Measurements from ENCODE around the gene NALCN. TPM values are rescaled to one million over a fixed set of nuclear protein-coding genes. Genes with fewer than 3 reads are reported as not detected.

Gene NALCN
- total RNA-seq, 1 donor from 2014 or later: not detected

DNA sequence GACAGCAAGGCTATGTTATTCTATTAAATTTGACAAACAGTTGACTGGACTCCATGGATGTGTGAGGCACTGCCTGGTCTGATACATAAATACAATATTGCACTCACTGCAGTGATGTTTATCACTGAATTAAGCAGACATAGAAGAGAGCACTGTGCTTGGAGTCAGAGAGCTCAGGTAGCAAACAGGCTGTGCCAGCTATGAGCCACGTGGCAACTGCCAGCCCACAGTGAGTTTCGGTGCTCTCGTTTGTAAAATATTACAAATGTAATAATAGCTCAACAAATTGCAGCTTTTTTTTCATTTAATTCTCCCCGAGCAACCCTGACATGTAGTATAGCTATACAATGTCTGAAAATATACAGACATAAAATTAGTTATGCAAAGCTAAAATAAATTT lies 237.3 kb downstream of the NALCN start:
- no peak for DNase-seq (ENCODE audit: low spot score)
- Mint-ChIP-seq H3K27me3 (ENCODE audit: unreplicated experiment) (no peaks in the 10 kb centered on the region), H3K4me3 (ENCODE audit: unreplicated experiment) (no peak overlapping the region), H3K36me3 (ENCODE audit: low read depth, unreplicated experiment) (no peaks in the 10 kb centered on the region), H3K9me3 (ENCODE audit: unreplicated experiment) (no peaks in the 10 kb centered on the region), H3K27ac (ENCODE audit: unreplicated experiment) (no peak overlapping the region), H3K4me1 (ENCODE audit: unreplicated experiment) (no peaks in the 10 kb centered on the region)
- TF ChIP-seq, protein P1, sequence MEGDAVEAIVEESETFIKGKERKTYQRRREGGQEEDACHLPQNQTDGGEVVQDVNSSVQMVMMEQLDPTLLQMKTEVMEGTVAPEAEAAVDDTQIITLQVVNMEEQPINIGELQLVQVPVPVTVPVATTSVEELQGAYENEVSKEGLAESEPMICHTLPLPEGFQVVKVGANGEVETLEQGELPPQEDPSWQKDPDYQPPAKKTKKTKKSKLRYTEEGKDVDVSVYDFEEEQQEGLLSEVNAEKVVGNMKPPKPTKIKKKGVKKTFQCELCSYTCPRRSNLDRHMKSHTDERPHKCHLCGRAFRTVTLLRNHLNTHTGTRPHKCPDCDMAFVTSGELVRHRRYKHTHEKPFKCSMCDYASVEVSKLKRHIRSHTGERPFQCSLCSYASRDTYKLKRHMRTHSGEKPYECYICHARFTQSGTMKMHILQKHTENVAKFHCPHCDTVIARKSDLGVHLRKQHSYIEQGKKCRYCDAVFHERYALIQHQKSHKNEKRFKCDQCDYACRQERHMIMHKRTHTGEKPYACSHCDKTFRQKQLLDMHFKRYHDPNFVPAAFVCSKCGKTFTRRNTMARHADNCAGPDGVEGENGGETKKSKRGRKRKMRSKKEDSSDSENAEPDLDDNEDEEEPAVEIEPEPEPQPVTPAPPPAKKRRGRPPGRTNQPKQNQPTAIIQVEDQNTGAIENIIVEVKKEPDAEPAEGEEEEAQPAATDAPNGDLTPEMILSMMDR (IDR thresholded peaks at IDR 0.05; ENCODE audit: unreplicated experiment): no peak

DNA sequence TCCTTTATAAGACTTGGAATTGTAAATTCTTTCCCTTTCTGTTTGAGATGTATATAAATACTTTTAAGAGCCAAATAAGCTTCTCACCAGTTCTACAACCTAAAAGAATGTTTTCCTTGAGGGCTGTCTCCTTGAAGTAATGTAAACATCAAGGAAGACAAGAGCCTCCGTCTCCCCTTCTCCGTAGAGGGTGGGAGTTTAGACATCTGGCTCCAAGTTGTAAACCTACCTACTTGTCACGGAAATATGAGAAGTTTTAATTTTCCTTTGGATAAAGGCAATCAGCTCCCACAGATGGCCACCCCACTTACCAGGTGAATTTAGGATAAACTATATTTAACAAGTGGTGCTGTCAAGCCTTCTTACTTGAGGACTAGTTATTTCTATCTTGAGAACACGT lies 237.9 kb downstream of the NALCN start:
- no peaks in the 10 kb centered on the region for H3K4me1 Mint-ChIP-seq (ENCODE audit: unreplicated experiment)
- H3K27me3 Mint-ChIP-seq (ENCODE audit: unreplicated experiment): no peaks in the 10 kb centered on the region
- no peaks in the 10 kb centered on the region for H3K9me3 Mint-ChIP-seq (ENCODE audit: unreplicated experiment)
- DNase-seq (ENCODE audit: low spot score): no peak
- no peak overlapping the region for H3K27ac Mint-ChIP-seq (ENCODE audit: unreplicated experiment)
- no peaks in the 10 kb centered on the region for H3K36me3 Mint-ChIP-seq (ENCODE audit: low read depth, unreplicated experiment)
- no peak overlapping the region for H3K4me3 Mint-ChIP-seq (ENCODE audit: unreplicated experiment)
- TF ChIP-seq, protein P1 (IDR thresholded peaks at IDR 0.05; ENCODE audit: unreplicated experiment): no peak

DNA sequence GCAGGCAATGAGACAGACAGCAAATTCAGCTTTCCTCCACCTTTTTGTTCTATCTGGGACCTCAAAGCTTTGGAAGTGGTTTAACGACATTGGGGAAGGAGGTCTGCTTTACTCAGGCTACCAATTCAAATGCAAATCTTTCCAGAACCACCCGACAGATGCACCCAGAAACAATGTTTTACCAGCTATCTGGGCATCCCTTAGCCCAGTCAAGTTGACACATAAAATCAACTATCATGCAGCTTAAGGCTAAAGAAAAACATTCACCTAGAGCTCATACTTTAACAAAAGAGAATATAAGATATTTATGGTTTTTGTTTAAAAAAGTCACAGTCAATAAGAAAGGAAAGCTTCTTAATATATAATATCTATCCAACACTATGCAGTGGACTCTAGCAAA lies 246.0 kb downstream of the NALCN start:
- TF ChIP-seq, protein P1 (IDR thresholded peaks at IDR 0.05; ENCODE audit: unreplicated experiment): no peak
- Mint-ChIP-seq H3K27ac (ENCODE audit: unreplicated experiment) (no peak overlapping the region), H3K27me3 (ENCODE audit: unreplicated experiment) (no peaks in the 10 kb centered on the region), H3K4me3 (ENCODE audit: unreplicated experiment) (no peak overlapping the region), H3K9me3 (ENCODE audit: unreplicated experiment) (no peaks in the 10 kb centered on the region), H3K36me3 (ENCODE audit: low read depth, unreplicated experiment) (no peaks in the 10 kb centered on the region), H3K4me1 (ENCODE audit: unreplicated experiment) (no peaks in the 10 kb centered on the region)
- no peak for DNase-seq (ENCODE audit: low spot score)

DNA sequence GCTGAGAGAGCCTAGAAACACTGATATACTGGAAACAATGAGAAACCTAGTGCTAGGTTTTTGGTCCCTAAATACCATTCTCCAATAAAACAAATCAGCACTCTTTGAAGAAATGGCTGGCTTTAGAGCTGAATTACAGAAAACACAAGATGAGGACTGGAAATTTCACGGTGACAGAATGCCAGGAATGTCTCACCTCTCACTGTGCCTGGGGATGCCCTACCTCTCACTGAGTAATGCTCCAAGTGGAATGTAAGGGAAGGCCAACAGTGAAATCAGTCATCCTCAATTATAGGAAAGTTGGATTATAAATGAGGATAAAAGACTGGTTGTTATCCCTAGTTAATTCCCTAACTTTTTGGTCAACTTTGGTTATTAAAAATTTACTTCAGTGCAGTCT lies 259.0 kb downstream of the NALCN start:
- no peak for DNase-seq (ENCODE audit: low spot score)
- H3K36me3 Mint-ChIP-seq (ENCODE audit: low read depth, unreplicated experiment): no peaks in the 10 kb centered on the region
- TF ChIP-seq, protein P1 (IDR thresholded peaks at IDR 0.05; ENCODE audit: unreplicated experiment): no peak
- no peak overlapping the region for H3K4me3 Mint-ChIP-seq (ENCODE audit: unreplicated experiment)
- no peaks in the 10 kb centered on the region for H3K27me3 Mint-ChIP-seq (ENCODE audit: unreplicated experiment)
- no peaks in the 10 kb centered on the region for H3K9me3 Mint-ChIP-seq (ENCODE audit: unreplicated experiment)
- no peak overlapping the region for H3K27ac Mint-ChIP-seq (ENCODE audit: unreplicated experiment)
- H3K4me1 Mint-ChIP-seq (ENCODE audit: unreplicated experiment): no peaks in the 10 kb centered on the region

DNA sequence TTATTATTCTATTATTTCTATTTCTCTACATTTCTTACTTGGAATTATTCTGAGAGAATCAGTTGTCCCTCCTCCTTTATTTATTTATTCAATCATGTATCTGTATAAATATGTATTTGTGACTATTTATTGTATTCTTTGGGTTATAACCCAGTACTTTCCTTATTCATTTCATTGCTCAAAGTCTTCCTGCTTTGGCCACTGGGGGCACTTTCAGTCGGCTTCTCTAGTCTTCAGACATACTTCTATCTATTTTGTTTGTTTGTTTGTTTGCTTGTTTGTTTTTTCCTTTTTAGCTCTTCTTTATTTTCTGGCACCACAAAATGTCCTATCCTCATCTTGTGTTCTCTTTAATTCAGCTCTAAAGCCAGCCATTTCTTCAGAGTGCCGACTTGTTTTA lies 260.4 kb downstream of the NALCN start:
- H3K27ac Mint-ChIP-seq (ENCODE audit: unreplicated experiment): no peak overlapping the region
- DNase-seq (ENCODE audit: low spot score): no peak
- no peak overlapping the region for H3K4me3 Mint-ChIP-seq (ENCODE audit: unreplicated experiment)
- no peaks in the 10 kb centered on the region for H3K9me3 Mint-ChIP-seq (ENCODE audit: unreplicated experiment)
- TF ChIP-seq, protein P1 (IDR thresholded peaks at IDR 0.05; ENCODE audit: unreplicated experiment): peak; percentile 61
- H3K4me1 Mint-ChIP-seq (ENCODE audit: unreplicated experiment): no peaks in the 10 kb centered on the region
- H3K36me3 Mint-ChIP-seq (ENCODE audit: low read depth, unreplicated experiment): no peaks in the 10 kb centered on the region
- no peaks in the 10 kb centered on the region for H3K27me3 Mint-ChIP-seq (ENCODE audit: unreplicated experiment)

Measured in endothelial cell (in vitro differentiated cells).